ENCODE data around the gene TICAM1.

GRCh38 chr19:4879041-4879440 lies 47.5 kb upstream of the TICAM1 start:
- TF ChIP-seq NCOA1 (CRISPR knock-in tag; IDR thresholded peaks at IDR 0.05) (no peak), HNF4A (CRISPR knock-in tag; IDR thresholded peaks at IDR 0.05) (no peak), HOXD1 (CRISPR knock-in tag; IDR thresholded peaks at IDR 0.05) (no peak), TAF1 (CRISPR knock-in tag; IDR thresholded peaks at IDR 0.05) (no peak), SP1 (IDR thresholded peaks at IDR 0.05) (no peak), SP1 (CRISPR knock-in tag; IDR thresholded peaks at IDR 0.05) (no peak), ZHX1 (CRISPR knock-in tag; IDR thresholded peaks at IDR 0.05; ENCODE audit: low read depth) (no peak), SETDB1 (CRISPR knock-in tag; IDR thresholded peaks at IDR 0.05; ENCODE audit: borderline replicate concordance) (no peak)

All from HepG2 (cell line).